SW 1271 (cell line): ENCODE measurements around the gene THOC1.

Source experiments
- DNase-seq, 2 experiments: peaks; one replicate each; lab custom pipeline; 2025; lab: John Stamatoyannopoulos, UW

The THOC1 gene

DNA sequence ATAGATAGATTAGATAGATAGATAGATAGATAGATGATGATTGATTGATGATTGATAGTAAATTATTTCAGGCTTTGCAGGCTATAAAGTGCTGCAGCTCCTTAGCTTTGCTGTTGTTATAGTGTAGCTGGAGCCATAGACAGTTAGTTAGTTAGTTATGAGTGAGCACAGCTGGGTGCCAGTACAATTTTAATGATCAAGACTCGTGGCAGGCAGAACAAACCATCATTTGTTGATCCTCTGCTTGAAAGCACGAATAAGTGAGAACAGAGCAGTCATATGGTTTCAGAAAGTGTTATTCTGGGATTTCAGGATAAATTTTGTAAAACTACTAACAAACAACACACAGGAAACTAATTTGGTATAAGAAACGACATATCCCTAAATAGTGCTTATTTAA, 53.9 kb downstream of the THOC1 start:
- no peak for DNase-seq

DNA sequence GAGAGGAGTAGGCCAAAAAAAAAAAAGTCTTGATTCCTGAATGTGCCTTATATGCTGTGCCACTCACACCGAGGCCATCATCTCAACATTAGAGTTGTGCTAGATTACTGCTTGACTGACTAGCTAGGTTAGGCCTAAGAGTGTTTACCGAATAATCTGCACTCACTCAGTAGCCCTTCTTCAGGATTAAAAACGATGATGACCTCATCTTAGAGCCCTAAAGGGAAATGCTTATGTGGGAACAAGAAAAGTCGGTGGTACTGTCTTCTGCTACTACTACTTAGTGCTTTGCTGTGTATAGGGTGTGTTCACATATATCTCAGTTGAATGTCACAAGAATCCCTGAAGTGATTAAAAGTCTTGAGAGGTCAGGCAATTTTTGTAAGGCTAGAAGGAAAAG, 54.3 kb downstream of the THOC1 start:
- no peak for DNase-seq

DNA sequence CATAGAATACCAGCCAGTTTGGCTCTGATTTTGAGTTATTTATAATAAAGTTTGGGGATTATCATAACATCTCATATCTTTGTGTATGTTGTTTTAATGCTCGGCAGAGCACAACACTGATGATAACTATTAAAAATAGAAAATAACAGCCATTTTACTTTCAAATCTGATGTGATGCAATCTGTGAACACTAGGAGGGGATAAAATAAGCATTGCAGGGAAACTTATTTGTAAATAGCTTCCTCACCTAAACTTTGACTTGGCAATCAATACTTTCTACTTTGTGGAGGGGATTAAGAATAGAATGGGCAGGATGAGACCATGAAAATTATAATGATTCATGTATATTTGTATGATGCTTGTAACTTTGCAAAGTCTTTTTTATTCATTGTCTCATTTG, 55.1 kb downstream of the THOC1 start:
- no peak for DNase-seq

DNA sequence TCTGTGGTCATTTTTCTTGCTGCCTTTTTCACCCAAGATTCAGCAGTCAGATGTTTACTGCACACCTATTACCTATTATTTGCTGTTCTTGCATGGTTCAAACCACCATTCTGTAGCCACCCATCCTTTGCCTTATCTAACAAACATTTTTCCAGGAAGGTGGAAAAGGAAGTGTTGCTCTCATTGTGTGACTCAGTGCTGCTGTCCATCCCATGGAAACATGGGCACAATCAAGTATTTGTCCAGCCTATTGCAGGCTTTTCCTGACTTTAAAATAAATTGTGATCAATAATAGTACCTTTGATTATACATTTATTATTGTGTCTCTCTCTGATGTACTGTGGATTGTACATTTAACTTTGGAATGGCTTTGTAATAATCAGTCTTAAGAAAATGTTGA, 56.3 kb downstream of the THOC1 start:
- DNase-seq, result no peak

DNA sequence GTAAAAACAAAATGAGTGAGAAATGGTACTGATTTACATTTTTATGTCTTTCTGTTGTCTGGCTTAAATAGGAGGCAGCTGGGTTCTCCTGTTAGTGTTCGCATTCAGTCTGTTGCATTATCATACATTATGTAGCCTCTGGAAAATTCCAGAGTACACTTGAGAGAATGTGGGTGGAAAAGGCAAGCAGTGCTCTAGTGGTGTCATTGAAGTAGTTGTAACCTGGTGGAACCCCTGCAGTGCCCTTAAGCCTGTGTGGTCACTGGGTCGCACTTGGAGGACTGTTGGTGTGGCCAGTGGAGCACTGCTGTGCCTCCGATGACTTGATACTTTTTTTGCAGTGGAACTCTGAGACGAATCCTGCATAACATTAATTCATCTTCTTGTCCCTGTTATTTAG, 57.1 kb downstream of the THOC1 start:
- DNase-seq, result no peak

DNA sequence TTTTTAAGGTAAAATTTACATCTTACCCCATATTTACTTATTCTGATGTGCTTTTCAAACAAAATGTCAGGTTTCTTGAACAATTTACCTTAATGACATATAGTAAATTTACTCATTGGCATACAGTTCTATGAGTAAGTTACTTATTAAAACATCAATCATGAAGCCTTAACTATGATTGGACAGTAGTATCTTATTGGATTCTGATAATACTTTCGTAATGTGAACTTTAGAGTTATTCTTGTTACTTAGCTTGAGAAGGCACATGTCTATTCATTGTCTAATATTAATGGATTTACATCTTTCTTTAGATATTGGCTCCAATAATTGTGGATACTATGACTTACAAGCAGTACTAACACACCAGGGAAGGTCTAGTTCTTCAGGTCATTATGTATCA, 57.8 kb downstream of the THOC1 start:
- DNase-seq, result no peak

DNA sequence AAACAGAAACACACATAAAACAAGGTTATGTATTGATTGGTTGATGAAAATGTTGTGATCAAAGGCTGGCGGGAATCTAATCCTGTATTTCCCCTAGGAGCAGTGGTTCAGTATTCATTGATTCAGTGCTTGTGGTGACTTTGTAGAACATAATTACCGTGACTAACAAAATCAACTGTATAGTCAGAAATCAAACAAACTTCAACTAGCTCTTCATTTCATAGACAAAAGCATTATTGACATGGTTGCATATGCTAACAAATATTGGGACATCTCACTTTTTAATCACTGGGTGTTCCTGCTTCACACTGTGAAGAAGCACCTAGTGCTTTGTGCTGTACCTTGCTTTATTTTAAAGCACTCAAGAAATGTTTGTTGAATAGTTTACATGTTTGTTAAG, 68.1 kb downstream of the THOC1 start:
- no peak for DNase-seq

DNA sequence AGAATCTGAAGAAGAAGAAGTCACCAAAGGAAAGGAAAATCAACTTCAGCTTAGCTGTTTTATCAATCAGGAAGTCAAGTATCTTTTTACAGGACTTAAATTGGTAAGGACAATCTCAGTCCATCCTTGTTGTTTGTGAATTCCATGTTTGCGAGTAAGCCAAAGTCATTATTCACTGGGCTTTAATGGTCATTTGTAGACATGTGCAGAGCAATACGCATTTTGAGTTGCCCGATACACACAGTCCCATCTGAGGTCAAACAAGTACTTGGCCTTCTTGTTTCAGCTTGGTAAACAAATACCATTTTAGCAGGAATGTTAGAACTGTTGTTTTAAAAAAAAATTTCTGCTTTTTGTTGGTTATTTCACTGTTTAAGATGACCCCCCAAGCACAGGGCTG, 68.6 kb downstream of the THOC1 start:
- DNase-seq, result no peak

DNA sequence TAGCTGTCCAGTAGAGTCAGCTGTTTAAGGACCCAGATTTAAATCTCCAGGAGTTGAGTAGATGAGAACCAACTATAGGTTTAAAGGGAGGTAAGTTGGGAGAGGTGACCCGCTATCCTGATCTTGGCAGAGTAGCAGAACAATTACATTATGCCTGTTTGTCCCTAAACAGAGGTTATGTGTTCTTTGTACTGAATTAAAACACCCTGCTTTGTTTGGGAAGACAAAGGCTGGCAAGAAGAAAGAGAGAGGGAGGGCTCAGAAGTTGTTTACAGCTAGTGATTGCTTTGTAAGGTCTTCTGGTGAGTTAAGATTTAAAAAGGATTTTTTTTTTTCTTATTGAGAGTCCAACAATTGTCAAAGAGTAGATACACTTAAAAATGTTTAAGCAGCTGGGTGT, 72.2 kb downstream of the THOC1 start:
- DNase-seq, result no peak

DNA sequence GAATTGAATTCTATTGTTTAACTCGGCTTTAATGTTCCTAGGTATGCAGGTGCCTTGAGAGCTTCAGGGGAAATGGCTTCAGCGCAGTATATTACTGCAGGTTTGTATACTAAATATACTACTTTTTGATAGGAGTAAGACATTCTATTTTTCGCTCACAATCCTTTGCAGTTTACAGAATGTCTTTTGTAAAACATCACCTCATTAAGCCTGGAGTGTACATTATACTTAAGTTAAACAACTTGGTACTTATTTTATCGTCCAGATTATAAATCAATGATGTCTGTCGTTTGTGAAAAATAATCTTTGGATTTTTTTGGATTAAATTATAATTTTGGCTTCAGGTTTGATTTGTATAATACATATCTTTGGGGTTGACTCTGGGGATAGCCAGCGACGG, 75.0 kb downstream of the THOC1 start:
- DNase-seq, result no peak

DNA sequence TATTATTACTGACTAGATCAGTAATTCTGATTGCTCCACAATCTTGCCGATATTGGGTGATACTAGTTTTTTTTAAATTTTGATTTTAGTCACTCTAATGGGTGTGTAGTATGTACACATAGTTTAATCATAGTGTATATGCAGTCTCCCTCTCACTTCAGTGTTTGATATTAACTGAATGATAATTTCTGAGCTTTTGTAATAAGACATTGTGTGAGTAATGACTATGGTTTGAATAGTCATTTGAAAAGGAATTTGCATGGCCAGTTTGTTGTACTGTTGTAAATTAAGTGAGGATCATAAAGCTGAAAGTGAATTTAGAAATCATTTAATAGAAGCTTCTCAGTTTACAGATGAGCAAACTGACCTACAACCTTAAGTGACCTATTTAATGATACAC, 76.1 kb downstream of the THOC1 start:
- no peak for DNase-seq

DNA sequence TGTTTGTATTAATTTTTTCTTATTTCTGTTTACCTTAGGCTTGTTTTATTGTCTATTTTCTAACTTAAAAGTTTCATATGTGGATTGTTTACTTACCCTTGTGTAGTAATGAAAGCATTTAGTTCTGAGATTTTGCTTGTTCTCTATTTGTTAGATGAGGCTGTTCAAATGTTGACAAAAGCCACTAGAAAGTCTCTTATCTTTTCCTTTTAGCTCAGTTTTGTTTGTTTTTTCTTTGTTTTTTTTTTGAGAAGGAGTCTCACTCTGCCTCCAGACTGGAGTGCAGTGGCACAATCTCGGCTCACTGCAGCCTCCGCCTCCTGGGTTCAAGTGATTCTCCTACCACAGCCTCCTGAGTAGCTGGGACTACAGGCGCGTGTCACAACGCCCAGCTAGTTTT, 78.6 kb downstream of the THOC1 start:
- DNase-seq, result no peak

DNA sequence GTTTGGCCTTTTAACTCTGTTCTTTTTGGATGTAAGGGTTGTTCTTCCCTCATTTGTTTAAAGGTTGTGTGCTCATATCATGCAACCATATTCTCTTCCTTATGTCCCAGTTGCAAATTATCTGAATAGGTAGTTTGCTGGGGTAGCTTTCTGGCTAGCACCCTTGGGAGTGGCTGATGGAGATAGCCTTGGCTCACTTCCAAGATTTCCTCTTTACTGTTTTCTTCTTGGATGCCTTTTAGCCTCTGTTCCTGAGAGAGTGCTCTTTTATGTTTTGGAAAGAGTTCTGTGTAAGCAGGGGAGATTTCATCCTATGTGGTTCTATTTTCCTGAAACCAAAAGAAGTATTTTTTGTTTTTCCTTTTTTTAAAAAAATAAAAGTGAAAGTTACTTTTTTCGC, 84.1 kb downstream of the THOC1 start:
- DNase-seq, result no peak

DNA sequence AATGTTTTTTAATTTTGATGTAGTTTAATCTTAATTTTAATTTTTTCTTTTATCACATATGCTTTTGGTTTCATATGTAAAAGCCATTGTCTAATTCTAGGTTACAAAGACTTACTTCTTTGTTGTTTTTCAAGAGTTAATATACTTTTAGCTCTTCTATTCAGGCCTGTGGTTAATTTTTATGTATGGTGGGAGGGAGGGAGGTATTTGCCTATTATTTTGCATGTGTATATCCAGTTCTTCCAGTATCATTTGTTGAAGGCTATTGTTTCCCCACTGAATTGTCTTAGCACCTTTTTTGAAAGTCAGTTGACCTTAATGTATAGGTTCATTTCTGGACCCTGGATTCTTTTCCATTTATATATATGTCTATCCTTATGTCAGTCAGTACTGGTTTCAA, 86.1 kb downstream of the THOC1 start:
- DNase-seq, result no peak

DNA sequence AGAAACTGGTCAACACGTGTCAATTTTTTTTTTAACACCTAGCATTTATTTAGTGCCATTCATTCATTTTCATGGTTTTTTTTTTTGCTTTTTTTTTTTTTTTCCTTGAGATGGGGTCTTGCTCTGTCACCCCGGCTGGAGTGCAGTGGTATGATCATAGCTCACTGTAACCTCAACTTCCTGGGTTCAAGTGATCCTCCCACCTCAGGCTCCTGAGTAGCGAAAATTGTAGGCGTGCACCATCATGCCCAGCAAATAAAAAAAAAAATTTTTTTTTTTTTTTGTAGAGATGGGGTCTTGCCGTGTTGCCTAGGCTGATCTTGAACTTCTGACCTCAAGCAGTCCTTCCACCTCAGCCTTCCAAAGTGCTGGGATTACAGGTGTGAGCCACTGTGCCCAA, 88.3 kb downstream of the THOC1 start:
- no peak for DNase-seq

DNA sequence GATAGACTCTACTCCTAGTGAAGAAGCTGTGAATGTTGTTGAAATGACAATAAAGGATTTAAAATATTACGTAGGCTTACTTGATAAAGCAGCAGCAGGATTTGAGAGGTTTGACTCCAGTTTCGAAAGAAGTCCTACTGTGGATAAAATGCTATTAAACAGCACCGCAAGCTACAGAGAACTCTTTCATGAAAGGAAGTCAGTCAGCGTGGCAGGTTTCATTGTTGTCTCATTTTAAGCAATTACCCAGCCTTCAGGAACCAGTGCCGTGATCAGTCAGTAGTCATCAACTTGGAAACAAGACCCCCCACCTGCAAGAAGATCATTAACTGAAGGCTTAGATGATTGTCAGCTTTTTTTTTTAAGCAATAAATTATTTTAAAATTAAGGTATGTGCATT, 95.5 kb downstream of the THOC1 start:
- DNase-seq, result no peak
